Measurements from ENCODE around the gene RPTN.

DNA sequence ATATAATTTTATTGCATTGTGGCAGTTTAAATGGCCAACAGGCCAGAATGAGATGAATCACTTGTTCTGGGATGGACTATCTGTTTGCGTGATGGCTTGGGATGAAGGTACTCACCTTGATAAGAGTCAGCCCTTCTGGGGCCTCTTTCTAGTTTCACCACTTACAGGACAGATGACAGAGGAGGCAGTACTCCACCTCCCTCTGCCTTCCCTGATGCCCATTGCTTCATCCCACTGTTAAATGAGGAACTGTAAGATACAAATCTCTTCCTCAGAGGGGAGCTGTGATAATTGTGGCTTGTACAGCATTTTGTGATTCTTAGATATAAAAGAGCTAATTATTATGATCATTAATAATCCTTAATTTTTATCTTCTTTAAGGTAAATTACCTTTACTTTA, 40.1 kb downstream of the RPTN start:
- TF ChIP-seq, protein P1, sequence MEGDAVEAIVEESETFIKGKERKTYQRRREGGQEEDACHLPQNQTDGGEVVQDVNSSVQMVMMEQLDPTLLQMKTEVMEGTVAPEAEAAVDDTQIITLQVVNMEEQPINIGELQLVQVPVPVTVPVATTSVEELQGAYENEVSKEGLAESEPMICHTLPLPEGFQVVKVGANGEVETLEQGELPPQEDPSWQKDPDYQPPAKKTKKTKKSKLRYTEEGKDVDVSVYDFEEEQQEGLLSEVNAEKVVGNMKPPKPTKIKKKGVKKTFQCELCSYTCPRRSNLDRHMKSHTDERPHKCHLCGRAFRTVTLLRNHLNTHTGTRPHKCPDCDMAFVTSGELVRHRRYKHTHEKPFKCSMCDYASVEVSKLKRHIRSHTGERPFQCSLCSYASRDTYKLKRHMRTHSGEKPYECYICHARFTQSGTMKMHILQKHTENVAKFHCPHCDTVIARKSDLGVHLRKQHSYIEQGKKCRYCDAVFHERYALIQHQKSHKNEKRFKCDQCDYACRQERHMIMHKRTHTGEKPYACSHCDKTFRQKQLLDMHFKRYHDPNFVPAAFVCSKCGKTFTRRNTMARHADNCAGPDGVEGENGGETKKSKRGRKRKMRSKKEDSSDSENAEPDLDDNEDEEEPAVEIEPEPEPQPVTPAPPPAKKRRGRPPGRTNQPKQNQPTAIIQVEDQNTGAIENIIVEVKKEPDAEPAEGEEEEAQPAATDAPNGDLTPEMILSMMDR (IDR thresholded peaks at IDR 0.05; ENCODE audit: insufficient read depth, low read length, poor library complexity, severe bottlenecking) = no peak
- TF ChIP-seq EZH2phosphoT487 (conservative IDR thresholded peaks at IDR 0.05; ENCODE audit: low read length) = no peak

Measured in SU-DHL-6 (cell line).